Activated T-helper 1 cell treated with Interleukin-2 at 50 U/mL for 16 hours (primary cell): Measurements from ENCODE around the gene EFCC1.

Experiments used
- DNase-seq: peaks from one replicate; pipeline ENCODE4 v3.0.0-alpha.2; 2020; ENCODE audit warnings: low read depth

EFCC1 gene, protein sequence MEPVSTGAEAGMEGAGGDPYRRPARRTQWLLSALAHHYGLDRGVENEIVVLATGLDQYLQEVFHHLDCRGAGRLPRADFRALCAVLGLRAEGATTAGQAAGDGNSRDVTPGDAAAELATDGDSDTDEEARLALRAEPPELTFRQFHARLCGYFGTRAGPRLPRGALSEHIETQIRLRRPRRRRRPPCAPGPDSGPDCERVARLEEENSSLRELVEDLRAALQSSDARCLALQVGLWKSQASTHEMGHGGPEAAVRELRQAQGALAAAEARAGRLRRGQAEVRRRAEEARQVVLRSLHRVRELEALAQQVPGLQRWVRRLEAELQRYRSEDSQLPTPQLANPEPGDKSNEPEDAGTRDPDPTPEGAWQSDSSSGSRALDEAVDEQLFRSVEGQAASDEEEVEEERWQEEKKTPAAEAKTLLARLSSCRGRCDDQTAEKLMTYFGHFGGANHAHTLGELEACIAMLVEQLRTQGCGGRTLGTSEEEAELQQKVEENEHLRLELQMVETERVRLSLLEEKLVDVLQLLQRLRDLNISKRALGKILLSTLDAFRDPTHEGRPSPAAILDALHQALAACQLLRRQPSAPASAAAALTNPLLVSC

DNA sequence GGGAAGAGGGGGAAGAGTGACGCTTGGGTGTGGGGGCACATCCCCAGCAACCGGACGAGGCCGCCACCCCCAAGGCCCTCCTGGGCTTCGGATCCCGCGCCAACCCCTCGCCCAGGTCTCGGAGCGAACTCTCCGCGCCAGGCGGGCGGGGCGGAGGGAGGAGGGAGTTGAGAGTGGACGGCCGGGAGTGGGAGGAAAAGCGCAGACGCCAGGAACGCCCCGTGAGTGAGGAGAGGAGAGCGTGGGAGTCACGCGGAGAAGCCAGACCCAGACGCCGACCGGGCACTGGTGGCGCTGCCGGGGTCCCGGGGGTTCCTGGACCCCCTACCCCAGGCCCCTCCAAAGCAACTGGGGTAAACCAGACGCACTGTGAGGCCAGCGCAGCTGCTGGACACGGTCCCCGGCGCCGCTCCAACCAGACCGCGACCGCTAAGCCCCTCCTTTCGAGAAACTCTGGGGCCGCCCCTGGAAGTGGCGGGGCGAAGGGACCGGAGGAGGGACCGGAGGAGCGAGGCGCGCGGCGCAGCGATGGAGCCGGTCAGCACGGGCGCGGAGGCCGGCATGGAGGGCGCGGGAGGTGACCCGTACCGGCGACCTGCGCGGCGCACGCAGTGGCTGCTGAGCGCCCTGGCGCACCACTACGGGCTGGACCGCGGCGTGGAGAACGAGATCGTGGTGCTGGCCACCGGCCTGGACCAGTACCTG is at the start of gene EFCC1:
Gene EFCC1 (plus strand): TSS at position 204 of the 705 bp plus-strand sequence. CDS start 325 bp downstream, at position 529.
- no peak for DNase-seq

DNA sequence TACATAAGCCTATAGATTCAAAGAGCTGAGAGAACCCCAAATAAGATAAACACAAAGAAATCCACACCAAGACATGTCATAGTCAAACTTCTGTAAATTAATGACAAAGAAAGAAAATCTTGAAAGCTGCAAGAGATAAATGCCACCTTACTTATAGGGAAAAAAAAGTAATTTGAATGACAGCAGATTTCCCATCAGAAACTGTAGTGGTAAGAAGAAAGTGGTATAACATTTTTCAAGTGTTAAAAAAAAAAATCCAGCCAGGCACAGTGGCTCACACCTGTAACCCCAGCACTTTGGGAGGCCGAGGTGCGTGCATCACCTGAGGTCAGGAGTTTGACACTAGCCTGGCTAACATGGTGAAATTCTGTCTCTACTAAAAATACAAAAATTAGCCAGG is 44.7 kb upstream of the EFCC1 start:
- DNase-seq = no peak

DNA sequence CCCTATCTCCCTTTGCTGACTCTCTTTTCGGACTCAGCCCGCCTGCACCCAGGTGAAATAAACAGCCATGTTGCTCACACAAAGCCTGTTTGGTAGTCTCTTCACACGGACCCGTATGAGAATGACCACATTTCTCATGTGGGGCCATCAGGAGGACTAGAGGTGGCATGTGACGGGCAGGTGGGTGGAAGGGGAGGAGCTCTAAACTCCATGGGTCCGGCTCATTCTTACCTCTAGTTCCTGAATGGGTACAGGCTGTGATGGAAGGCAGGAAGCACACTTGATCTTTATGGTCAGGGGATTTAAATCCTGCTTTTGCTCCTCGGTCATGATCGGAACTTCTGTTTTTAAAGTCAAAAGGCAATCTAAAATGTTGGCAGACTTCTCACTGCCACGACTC is 35.8 kb upstream of the EFCC1 start:
- no peak for DNase-seq

DNA sequence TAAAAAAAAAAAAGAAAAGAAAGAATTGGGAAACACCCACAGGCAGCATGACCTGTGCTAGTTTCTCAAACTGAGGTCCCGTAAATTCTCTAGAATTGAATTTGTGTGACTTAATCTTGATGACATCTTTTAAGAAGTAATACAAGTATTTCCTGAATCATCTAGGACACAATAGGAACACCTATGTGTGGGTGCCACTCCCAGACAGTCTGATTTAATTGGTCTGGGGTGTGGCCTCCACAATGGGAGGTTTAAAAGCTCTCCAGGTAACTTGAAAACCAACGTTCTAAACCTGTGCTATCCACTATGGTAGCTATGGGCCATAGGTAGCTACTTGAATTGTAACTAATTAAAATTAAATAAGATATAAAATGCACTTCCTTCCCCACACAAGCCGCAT is 35.3 kb upstream of the EFCC1 start:
- no peak for DNase-seq

DNA sequence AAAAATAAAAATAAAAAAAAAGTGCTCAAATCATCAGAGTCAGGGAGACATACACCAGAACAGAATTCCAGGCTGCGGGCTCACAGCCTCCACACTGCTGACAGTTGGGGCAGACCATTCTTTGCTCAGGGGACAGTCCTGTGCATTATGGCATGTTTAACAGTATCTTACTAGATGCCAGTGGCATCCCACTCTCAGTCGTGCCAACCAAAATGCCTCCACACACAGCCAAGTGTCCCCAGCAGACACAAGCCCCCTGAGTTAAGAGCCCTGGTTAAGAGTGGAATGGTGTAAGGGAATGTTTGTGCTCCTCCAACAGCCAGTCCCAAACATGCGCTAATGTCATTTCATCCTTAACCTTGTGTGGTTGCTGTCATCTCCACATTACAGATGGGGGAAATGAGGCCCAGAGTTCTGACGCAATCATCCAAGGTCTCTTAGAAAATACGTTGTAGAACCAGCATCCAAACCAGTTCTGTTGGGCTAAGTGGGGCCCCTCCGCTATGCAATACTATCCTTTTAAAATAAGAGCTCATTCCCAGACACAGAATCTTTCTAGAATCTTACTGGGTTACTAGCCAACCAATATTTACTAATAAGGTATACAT is 33.3 kb upstream of the EFCC1 start:
- DNase-seq = no peak

DNA sequence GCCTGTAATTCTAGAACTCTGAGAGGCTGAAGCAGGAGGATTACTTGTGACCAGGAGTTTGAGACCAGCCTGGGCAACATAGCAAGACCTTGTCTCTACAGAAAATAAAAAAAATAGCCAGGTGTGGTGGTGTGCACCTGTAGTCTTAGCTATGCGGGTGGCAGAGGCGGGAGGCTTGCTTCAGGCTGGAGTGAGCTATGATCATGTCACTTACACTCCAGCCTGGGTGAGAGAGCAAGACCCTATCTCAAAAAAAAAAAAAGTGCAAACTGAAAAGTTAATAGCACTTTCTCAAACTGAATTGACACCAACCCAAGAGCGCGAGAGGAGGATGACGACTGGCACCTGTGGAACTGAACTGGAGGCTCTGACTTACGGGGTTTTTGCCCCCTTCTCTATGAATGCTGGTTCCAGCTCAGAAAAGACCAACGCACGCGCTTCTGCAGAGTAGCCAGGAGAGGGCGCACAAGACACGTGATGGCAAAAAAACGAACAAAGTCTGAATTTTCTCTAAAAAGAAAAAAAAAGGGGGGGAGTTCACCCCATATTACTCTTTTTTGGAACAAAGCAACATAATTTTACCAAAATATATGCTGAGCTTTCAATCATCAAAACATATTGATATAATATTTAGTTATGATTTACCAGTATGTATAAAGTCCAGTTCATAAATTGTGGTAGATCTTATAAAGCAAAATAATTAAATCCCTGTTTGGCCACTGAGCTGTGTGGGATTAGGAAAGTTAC is 30.9 kb upstream of the EFCC1 start:
- DNase-seq = peak; percentile 32

DNA sequence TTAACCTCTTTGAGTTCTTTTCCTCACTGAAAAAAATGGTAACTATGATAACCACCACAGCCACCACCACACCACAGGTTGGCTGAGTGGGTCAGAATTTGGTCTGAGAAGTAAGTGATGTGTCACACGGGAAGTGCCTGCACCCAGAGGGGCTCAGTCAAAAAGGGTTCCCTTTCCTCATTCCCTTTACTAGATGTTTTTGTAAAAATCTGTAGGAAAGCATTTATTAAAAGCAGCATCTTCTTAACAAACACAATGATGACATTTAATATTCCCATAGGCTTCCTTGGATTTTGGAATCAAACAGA is 30.4 kb upstream of the EFCC1 start:
- DNase-seq = no peak

DNA sequence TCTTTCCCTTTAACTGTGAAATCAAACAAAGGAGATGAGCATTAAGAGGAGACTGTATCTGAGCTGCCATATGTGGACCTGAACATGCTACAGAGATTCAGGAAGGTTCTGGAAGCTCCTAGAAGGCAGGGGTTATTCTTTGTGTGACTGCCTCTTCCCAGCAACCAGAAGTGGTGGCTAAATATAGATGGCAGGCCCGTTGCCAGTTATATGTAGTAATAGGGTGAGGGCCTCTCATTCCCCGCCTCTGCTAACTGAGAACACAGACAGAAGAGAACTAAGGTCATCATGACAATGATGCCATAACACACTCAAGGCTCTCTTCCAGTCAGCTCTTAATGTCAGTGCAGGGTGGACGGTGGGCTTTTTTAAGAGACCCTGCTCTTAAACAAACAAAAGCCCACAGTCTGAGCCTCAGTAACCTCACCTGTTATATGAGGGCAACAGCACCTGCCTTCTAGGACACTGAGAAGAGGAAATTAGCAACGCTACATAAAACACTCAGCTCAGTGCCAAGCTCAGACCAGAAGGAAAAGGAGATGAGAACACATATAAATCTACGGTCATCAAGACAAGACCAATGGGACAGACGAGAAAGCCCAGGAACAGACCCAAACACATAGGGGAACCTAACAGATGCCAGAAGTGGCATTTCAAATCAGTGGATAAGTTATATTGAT is 29.5 kb upstream of the EFCC1 start:
- DNase-seq = no peak

DNA sequence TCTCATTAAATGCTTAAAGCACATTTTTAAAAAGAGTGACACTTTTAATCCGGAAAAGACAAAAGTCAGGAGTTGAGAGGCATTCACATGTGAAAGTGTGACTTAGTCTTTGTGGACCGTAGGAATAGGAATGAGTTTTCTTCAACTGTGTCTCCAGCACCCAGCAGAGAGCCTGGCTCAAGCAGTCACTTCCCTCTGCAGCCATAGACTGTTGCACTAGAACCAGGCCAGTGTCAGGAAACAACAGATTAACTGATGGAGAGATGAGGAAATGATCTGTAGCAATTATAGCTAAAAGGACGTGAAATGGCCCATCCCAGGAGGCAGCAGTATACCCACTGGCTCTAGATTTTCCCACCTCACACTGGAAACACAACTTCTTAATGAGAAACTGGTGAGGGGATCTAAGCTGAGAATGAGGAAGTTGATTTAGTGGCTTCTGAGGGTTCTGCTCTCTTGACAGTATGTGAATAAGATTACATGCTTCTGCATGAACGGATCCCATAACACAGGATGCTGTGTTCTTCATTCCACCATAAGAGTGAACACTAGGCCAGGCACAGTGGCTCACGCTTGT is 27.0 kb upstream of the EFCC1 start:
- no peak for DNase-seq

DNA sequence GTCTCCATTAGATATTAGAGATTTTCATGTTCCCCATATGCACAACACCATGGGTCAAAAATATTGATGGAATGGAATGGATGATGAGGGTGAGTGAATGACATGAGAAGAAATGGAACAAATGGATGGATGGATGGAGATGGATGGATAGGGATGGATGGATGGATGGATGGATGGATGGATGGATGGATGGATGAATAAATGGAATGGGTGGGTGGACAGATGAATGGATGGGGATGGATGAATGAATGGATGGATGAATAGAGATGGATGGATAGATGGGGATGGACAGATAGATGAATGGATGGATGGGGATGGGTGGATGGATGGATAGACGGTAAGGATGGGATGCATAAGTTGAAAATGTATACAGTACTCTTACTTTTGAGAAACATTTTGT is 25.8 kb upstream of the EFCC1 start:
- no peak for DNase-seq

DNA sequence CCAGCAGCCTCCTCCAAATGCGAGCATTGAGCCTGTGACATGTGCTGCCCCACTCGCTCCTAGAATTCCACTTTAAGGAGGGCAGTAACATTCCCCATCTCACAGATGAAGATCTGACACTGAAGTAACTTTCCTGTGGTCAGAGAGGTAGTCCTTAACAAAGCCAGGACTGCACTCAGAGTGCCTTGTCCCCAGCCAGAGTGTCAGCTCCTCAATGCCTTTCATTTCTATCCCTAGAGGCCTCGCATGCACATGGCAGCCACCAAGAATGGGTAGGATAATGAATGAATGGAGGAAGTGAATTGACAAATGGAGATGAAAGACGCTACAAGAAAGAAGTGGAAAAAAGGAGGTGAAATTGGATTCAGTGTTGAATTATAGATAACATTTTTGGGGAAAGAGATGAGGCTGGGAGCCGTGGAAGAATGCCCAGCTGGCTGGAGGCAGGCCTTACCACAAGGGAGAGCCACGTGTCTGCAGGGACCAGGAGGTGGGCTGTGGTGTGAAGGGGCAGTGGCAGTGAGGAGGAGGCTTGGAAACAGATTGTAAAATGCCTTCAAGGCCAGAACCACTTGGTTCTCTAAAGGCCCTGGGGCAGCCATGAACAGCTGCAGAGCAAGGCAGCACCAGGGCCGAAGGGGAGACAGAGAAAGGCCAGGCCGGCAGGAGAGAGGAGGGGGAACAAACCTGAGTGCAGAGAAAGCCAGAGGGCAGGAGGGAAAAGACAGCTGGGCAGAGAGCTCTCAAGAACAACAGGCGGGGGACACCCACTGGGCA is 17.6 kb upstream of the EFCC1 start:
- DNase-seq = no peak

DNA sequence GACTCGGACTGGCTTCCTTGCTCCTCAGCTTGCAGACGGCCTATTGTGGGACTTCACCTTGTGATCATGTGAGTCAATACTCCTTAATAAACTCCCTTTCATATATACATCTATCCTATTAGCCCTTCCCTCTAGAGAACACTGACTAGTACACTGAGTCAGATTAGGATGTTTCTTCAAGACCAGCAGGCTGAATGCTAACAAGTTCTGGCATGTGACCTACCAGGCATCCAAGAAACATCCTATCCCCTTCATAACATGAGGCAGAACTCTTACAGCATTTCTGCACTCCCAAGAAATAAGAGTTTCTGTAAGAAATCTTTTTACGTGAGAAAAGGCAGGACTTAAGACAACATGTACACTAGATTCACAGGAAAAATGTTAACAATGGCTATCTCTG is 16.5 kb upstream of the EFCC1 start:
- no peak for DNase-seq

DNA sequence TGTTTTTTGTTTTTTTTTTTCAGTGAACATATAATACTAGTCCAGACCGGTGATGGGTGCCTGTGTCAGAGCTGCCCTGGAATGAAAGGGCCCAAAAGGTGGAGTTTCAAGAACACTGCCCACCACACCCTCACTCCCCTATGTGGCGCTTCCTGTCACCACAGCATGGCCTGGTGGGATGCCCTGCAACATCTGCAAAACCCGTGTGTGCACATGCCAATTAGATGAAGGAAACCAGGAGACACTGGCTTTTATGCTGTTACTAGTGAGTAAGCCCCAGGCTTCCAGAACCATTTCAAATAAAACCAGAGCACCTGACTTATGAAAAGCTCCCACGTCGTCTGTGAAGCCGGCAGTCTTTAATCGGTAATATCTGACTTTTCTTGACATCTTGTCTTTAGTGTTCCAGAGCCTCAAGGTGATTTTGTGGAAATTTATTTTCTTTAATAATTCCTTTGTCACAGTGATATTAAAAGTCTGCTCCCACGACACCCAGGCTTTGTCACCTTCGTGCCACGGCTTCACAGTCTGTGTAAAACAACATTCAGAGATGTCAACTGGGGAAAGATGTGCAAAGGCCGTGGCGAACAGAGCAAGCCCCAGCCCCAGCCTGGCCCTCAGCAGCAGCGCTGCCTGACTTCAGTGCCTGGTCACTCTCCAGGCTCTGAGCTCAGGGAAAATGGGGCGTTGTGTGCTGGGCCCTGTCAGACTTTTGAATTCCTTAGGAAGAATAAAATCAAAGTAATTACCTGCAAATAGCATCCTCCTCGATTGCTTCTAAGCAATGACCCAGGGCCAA is 13.6 kb upstream of the EFCC1 start:
- no peak for DNase-seq

DNA sequence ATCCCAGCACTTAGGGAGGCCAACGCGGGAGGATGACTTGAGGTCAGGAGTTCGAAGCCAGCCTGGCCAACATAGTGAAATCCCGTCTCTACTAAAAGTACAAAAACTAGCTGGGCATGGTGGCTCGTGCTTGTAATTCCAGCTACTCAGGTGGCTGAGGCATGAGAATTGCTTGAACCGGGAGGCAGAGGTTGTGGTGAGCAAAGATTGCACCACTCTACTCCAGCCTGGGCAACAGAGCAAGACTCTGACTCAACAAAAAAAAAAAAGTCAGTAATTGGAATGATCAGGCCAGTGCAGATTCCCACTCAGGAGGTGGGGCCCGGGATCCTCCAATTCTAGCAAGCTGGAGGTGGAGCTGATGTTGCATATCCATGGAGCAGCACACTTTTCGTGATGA is 12.8 kb upstream of the EFCC1 start:
- DNase-seq = no peak

DNA sequence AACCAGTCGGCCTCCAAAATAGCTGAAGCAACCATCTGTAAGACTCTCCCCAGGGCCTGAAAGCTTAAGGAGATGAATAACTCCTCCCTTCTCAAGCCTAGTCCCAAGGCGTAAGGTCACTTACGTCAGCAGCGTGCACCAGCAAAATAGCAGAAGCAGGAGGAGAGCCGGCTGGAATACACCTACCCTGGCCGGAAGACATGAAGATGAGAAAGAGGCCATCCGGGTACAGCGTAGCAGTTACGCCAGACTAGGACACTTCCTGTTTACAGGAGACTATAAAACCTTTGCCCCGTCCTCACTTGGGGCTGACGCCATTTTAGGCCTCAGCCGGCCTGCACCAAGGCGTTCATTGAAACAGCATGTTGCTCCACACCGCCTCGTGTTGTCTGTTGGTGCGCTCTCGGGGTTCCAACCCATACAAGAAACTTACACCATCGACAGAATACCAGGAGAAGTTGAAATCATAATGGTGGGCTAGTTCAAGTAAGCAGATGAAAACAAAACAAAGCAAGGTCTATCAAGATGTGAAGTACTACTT is 9.7 kb upstream of the EFCC1 start:
- DNase-seq = no peak

DNA sequence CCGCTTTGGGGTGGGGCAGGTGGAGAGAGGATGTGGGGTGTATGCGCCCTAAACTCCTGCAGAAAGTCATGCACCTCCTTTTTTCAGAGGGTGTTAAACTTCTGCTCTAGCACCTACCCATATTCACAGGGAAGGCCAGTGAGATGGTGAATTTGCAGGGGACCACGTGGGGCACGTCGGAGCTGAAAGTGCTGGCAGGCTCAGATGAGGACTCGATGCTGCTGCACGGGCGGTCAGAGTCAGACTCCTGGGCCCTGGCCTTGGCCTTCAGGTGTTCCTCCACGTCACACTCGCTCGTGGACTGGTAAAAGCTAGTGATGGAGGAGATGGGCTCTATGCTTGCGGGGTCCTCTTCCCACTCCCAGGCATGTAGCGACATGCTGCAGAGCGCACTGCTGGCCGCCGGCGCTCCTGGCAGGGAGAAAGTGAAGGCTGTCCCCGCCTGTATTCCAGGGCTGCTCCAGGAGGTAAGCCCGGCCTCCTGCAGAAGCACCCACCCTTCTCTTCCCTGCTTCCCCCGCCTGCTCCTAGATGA is 8.1 kb upstream of the EFCC1 start:
- DNase-seq = no peak

DNA sequence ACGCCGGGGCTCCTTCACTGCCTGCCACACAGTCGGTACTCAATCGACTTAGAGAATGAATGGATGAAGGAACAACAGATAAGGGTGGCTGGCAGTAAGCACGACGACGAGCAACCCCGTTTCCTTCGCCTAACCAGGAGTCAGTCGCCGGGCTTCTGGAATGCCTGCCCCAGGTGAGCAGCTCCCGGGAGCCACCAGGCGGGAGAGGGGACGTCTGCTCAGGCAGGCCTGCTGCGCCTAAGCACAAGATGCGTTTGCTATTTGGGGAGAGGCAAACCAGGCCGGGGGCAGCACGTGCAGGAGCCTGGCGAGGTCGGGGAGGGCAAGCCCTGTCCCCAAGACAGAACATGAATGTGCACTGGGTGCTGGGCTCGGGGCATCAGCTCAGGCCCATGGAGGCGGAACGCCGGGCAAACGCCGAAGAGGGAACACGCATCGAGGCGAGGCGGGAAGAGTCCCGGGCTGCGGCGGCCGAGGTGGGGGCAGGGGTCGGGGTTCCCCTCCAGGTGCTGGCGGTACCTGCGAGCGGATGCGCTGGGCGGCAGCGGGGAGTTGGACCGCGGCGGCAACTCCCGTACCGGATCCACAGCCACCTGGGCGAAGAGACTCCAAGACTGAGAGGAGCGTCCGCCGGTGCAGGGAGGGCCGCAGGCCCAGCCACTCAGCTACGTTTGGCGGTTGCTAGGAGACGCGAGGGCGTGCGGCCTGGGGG is 7.5 kb upstream of the EFCC1 start, which contains the start of gene CFAP92:
Gene CFAP92 (minus strand): TSS at position 616 of the 712 bp plus-strand sequence. CDS start 772 bp downstream, outside the sequence.
- peak; percentile 87 for DNase-seq

DNA sequence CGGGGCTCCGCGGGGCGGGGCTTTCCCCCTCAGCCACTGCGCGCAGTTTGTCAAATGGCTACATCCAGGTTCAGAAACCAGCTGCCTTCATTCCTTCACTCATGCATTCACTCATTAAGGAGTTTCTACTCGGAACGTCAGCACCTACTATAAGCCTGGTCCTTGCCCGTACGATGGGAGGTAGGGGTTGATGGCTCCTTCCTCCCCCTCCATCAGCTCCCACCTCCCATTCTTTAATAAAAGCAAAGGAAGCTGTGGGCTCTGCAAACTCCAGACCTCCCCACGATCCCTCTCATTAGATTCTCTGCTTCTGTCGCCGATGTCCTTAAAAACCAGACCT is 7.0 kb upstream of the EFCC1 start:
- no peak for DNase-seq
